ENCODE data around the gene SUMO2.

- no peak for TF ChIP-seq SUZ12 (IDR thresholded peaks at IDR 0.05; ENCODE audit: extremely low read depth, insufficient read depth, insufficient read length)
- TF ChIP-seq ZNF274 (IDR thresholded peaks at IDR 0.05; ENCODE audit: low read depth, low read length), result no peak
- no peak for TF ChIP-seq YY1 (IDR thresholded peaks at IDR 0.05; ENCODE audit: insufficient read depth, insufficient read length)
Measured at GRCh38 chr17:75225016-75225415, 42.3 kb upstream of the SUMO2 start.
